ENCODE data around the gene EDA.
A peak's percentile ranks its signal among the peaks of the same experiment; 100 is the strongest.

The EDA gene

DNA sequence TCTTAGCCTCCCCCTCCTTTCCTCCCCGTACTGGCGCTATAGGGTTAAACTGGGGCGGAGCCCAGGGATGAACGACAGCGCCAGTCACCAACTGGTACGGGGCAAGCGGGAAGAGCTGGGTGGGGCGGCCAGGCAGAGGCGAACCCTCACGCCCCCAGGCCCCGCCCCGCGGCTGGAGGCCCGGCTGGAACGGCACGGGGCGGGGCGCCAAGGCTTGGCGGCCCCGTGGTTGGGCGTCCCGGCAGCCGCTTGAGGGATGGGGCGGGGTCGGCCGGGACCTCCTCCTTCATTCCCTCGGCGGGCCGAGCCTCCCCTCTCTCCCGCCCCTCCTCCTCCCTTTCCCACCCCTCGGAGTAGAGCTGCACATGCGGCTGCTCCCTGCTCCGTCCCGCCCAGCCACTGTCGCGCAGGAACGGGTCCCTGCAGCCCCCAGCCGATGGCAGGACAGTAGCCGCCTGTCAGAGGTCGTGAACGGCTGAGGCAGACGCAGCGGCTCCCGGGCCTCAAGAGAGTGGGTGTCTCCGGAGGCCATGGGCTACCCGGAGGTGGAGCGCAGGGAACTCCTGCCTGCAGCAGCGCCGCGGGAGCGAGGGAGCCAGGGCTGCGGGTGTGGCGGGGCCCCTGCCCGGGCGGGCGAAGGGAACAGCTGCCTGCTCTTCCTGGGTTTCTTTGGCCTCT, at the start of gene EDA:
Gene EDA (plus strand): TSS at position 335 of the 678 bp plus-strand sequence.
- Mint-ChIP-seq H3K27me3 (peaks cover 60% of the 10 kb centered on the region), H3K4me3 (peak within 1 kb of the TSS; percentile 78), H3K36me3 (ENCODE audit: low read depth) (no peaks in the 10 kb centered on the region), H3K4me1 (ENCODE audit: low read depth) (peaks cover 8% of the 10 kb centered on the region), H3K27ac (no peak within 1 kb of the TSS), H3K9me3 (no peaks in the 10 kb centered on the region)
- peak; percentile 73 for DNase-seq

DNA sequence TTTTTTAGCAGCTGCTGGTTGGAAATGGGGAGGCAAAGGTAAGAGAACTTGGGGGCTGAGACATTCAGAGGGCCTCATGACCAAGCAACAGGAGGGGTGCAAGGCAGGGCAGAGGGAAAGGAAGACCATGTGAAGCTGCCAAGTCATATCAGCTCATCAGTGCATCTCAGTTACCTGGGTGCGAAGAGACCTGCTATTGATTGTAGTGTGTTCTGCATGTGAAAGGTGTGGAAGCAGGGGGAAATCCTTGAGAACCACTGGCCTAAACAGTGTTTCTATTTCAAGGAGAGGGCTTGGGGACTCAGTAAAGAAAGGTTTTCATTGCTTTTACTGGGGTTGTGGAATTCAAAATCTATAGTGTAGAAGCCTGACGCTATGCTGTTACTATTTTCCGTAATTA, 47.1 kb upstream of the EDA start:
- Mint-ChIP-seq H3K27ac (no peak overlapping the region), H3K9me3 (no peaks in the 10 kb centered on the region), H3K4me3 (no peak overlapping the region), H3K27me3 (peaks cover 22% of the 10 kb centered on the region), H3K4me1 (ENCODE audit: low read depth) (no peaks in the 10 kb centered on the region), H3K36me3 (ENCODE audit: low read depth) (no peaks in the 10 kb centered on the region)
- no peak for DNase-seq

DNA sequence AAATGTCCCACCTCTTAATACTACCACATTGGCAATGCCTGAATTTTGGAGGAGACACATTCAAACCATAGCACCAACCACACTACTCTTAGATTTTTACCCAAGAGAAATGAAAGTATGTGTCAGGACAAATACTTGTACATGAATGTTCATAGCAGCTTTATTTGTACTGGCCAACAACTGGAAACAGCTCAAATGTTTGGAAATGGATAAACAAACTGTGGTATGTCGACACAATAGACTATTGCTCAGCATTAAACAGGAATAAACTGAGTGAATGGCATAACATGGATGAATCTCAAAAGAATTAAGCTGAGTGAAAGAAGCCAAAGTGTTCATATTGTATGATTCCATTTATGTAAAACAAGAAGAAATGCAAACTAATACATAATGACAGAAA, 18.5 kb upstream of the EDA start:
- Mint-ChIP-seq H3K4me1 (ENCODE audit: low read depth) (no peaks in the 10 kb centered on the region), H3K9me3 (no peaks in the 10 kb centered on the region), H3K4me3 (no peak overlapping the region), H3K27me3 (peaks cover 20% of the 10 kb centered on the region), H3K36me3 (ENCODE audit: low read depth) (no peaks in the 10 kb centered on the region), H3K27ac (no peak overlapping the region)
- no peak for DNase-seq

DNA sequence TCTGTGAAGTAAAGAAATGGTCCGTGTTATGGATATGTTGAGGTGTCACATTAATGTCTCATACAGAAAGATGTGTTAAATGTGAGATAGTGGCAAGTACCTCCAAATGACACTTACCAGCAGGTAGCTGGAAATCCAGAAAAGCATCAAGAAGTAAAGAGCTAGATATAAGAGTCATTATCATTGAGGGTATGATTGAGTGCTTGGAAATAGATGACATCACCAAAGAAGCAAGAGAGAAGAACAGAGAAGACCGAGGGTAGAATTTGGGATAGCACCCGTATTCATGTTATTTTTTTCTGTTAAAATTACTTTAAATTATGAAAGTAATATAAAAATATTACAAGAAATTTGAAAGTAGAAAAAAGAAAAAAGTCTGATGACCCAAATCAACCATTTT, 15.7 kb upstream of the EDA start:
- Mint-ChIP-seq H3K9me3 (no peaks in the 10 kb centered on the region), H3K36me3 (ENCODE audit: low read depth) (no peaks in the 10 kb centered on the region), H3K4me1 (ENCODE audit: low read depth) (no peaks in the 10 kb centered on the region), H3K4me3 (no peak overlapping the region), H3K27ac (no peak overlapping the region), H3K27me3 (peaks cover 17% of the 10 kb centered on the region)
- DNase-seq = no peak

DNA sequence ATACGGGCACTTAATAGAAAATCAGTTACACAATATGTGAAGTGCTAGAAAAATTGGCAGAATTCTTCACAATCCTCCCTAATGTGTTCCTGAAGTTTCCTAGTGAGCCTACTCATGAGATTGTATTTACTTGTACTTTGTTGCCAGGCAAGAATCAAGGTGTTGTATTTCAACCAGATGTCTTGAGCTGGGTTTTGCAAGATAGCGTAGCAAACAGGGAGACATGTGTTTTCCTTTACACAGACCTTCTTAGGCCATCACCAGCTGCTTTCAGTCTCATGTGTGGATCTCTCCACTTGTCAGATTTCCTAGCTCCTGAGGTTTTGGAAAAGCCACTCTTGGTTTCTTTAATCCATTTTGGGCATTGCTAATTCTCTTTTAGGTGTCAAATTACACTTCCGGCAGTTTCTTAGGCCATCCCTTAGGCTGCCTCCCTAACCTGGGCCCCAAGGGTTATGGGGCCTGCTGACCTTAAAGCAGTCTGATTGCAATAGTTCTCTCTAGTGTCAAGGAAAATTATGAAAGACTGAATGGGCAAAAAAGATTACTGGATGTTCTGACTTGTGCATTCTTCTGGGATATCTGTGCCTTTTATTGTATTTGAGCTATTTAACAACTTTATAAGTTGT, 12.2 kb upstream of the EDA start:
- H3K27me3 Mint-ChIP-seq = peaks cover 19% of the 10 kb centered on the region
- H3K4me3 Mint-ChIP-seq = no peak overlapping the region
- H3K4me1 Mint-ChIP-seq (ENCODE audit: low read depth) = no peaks in the 10 kb centered on the region
- no peak overlapping the region for H3K27ac Mint-ChIP-seq
- H3K9me3 Mint-ChIP-seq = no peaks in the 10 kb centered on the region
- DNase-seq = no peak
- no peaks in the 10 kb centered on the region for H3K36me3 Mint-ChIP-seq (ENCODE audit: low read depth)

DNA sequence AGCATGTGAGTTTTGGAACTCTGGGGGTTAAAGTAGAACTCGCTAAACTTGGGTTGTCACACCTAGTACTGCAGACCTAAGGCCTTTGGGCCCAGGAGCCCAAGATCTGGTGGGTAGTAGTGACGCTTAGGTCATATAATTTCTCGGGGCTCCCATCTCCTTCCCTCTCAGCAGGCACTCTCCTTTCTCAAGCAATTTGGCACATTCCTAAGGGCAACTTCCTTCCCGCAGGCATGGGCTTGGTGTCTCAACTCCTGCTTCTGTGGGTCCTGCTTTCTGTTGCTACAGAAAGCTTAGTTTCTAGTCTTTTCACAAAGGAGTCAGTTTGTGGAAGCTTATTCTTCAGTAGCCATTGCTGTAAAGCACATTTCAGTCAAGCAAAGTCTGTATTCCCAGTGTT, 10.4 kb upstream of the EDA start:
- Mint-ChIP-seq H3K4me3 (no peak overlapping the region), H3K36me3 (ENCODE audit: low read depth) (no peaks in the 10 kb centered on the region), H3K27me3 (peaks cover 21% of the 10 kb centered on the region), H3K9me3 (no peaks in the 10 kb centered on the region), H3K4me1 (ENCODE audit: low read depth) (no peaks in the 10 kb centered on the region), H3K27ac (no peak overlapping the region)
- no peak for DNase-seq

DNA sequence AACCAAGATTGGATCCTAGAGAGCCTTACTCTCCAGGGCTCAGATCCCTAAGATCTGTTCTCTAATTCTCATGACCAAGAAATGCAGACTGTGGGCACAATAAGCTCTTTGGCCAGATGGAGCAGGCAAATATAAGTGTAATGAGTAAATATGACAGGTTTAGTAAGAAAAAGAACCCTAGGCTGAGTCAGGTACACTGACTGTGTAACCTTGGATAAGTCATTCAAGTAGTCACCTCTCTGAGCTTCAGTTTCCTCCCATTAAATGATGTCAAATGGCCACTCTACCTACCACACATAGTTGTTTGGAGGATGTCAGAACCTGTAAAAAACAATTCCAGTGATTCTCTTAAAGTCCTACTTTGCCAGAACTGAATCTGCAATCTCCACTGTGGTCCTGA, 8.3 kb upstream of the EDA start:
- H3K4me1 Mint-ChIP-seq (ENCODE audit: low read depth) = no peaks in the 10 kb centered on the region
- H3K9me3 Mint-ChIP-seq = no peaks in the 10 kb centered on the region
- no peaks in the 10 kb centered on the region for H3K36me3 Mint-ChIP-seq (ENCODE audit: low read depth)
- H3K27me3 Mint-ChIP-seq = peaks cover 25% of the 10 kb centered on the region
- no peak overlapping the region for H3K4me3 Mint-ChIP-seq
- H3K27ac Mint-ChIP-seq = no peak overlapping the region
- DNase-seq = no peak

DNA sequence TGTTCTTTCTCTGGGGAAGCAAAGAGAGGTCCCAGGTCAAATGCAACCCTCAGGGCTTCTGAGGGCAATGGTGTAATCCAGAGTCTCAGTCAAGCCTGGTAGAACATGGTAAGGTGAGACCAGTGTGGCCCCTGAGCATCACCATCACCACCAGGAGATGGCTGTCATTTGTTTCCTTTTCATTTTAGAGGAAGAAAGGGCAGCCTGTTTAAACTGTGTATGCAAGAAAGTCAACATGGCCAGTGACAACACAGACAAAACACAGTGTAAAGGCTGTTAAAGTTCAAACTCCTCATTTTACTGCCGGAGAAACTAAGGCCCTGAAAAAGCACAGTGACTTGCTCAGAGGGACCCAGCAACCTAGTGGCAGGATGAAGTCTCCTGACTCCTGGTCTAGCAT, 2.0 kb upstream of the EDA start:
- H3K27me3 Mint-ChIP-seq = peaks cover 48% of the 10 kb centered on the region
- H3K36me3 Mint-ChIP-seq (ENCODE audit: low read depth) = no peaks in the 10 kb centered on the region
- no peak overlapping the region for H3K27ac Mint-ChIP-seq
- no peaks in the 10 kb centered on the region for H3K9me3 Mint-ChIP-seq
- no peak for DNase-seq
- H3K4me3 Mint-ChIP-seq = no peak overlapping the region
- peaks cover 5% of the 10 kb centered on the region for H3K4me1 Mint-ChIP-seq (ENCODE audit: low read depth)

DNA sequence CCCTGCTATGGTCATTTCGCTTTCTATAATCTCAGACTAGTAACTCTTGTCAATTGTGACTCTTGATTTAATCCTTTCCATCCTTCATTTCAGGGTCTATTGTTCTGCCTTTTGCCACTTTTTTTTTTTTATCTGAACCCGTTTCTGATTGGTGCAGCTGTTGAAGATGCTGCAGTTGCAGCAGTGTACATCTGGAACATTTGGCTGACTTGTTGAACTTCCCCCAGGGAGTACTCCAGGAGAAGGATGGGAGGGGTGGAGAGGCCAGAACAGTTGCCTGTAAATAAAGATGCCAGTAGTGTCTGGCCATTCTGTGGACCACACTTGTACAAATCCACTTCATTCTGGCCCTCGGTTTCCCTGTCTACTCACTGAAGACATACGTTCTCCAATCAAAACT, 1.0 kb upstream of the EDA start:
- Mint-ChIP-seq H3K27ac (no peak overlapping the region), H3K4me1 (ENCODE audit: low read depth) (peaks cover 7% of the 10 kb centered on the region), H3K4me3 (no peak overlapping the region), H3K36me3 (ENCODE audit: low read depth) (no peaks in the 10 kb centered on the region), H3K27me3 (peaks cover 56% of the 10 kb centered on the region), H3K9me3 (no peaks in the 10 kb centered on the region)
- DNase-seq = no peak

DNA sequence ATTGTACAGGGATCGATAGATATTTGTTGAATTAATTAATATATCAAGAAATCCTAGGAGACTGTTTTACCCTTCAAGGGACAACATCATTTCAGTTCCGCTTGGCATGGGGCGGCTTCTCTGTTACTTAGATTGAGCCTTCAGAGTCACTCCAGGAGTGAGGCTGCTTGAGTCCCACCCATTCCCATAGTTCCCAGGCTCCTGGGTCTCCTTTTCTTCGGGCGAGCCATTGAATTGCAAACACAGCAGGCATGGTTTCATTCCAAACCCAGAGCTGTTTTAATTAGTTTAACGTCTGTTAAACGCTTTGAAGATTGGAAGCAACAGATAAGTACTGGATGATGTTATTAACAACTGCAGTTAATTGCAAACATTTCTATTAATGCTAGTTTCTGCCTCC, 571 bp upstream of the EDA start:
- no peak overlapping the region for H3K27ac Mint-ChIP-seq
- peaks cover 7% of the 10 kb centered on the region for H3K4me1 Mint-ChIP-seq (ENCODE audit: low read depth)
- no peaks in the 10 kb centered on the region for H3K9me3 Mint-ChIP-seq
- no peaks in the 10 kb centered on the region for H3K36me3 Mint-ChIP-seq (ENCODE audit: low read depth)
- H3K4me3 Mint-ChIP-seq = peak overlapping the region; percentile 28
- no peak for DNase-seq
- peaks cover 56% of the 10 kb centered on the region for H3K27me3 Mint-ChIP-seq

DNA sequence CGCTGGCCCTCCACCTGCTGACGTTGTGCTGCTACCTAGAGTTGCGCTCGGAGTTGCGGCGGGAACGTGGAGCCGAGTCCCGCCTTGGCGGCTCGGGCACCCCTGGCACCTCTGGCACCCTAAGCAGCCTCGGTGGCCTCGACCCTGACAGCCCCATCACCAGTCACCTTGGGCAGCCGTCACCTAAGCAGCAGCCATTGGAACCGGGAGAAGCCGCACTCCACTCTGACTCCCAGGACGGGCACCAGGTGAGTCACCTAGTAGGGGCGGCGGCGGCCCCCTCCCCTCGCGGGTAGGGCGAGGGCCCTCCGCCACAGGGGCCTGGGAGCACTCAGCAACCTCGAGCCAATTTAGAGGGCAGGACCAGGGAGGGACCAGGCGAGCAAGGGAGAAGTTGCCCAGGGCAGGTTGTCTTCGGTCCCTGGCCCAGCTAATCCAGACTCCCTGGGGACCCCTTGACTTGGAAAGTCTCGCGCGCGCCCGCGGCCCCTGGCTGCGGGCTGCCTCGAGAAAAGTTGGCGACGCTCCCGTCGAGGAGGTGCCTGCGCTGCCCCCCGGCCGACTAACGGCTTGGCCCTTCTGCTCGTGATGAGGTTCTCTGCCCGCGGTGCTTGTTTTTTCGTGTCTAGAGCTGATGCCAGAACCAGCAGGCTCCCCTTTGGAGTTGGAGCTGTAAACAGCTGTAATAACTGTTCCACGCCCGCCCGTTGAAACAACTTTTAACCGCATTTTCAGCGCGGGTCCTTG, 717 bp downstream of the EDA start:
- Mint-ChIP-seq H3K9me3 (no peaks in the 10 kb centered on the region), H3K4me1 (ENCODE audit: low read depth) (peaks cover 9% of the 10 kb centered on the region), H3K27me3 (peaks cover 63% of the 10 kb centered on the region), H3K27ac (no peak overlapping the region), H3K36me3 (ENCODE audit: low read depth) (no peaks in the 10 kb centered on the region), H3K4me3 (peak overlapping the region; percentile 78)
- no peak for DNase-seq

DNA sequence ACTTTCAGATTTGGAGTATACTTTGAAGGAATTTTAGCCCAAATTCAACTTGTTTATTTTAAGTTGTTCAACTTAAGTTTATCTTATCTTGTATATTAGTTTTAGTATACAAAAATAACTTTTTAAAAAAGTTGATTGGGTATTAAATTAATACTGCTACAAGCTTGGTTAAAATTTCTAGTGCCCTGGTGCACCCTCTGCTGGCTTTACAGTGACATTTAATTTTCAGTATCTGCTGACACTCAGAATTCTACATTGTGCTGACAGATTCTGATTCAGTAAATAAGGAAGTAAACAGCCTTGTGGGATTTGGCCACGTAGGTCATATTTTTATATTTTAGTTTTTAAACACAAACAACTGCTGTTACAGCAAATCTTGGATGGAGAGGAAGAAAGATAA, 2.9 kb downstream of the EDA start:
- Mint-ChIP-seq H3K27ac (no peak overlapping the region), H3K36me3 (ENCODE audit: low read depth) (no peaks in the 10 kb centered on the region), H3K4me1 (ENCODE audit: low read depth) (peaks cover 9% of the 10 kb centered on the region), H3K4me3 (no peak overlapping the region), H3K9me3 (peaks cover 3% of the 10 kb centered on the region), H3K27me3 (peaks cover 63% of the 10 kb centered on the region)
- DNase-seq = no peak

DNA sequence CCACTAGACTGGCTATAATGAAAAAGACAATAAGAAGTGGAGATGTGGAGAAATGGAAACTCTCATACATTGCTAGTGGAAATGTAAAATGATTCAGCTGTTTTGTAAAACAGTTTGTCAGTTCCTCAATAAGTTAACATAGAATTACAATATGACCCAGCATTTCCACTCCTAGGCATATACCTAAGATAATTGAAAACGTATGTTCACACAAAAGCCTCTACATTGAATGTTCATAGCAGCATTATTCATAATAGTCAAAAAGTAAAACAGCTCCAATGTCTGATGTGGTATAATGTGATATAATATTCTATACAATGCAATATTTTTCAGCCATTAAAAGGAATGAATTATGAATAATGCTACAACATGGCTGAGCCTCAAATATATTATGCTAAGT, 10.2 kb downstream of the EDA start:
- H3K27ac Mint-ChIP-seq = no peak overlapping the region

DNA sequence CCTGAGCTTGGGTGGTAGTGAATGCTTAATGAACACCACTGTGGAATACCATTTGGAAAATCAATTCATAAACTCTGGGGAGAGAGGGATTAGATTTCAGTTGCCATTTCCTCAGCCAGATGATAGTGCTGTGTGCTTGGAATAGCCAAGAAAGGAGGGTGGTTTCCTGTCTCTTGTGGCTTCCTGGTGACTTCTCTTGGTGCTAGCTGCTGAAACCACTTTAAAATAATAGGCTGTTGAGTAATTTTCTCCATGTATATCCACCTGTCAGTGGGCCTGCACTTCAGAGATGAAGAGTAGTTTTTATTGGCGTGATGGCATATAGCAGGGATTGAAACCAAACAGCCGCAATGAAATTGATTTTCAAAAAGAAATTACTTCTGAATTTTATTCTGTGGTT, 11.8 kb downstream of the EDA start:
- H3K27ac Mint-ChIP-seq = no peak overlapping the region
- no peaks in the 10 kb centered on the region for H3K36me3 Mint-ChIP-seq (ENCODE audit: low read depth)

More for the DNA sequence above, 10.2 kb downstream of the EDA start:
- no peak overlapping the region for H3K4me3 Mint-ChIP-seq
- H3K27me3 Mint-ChIP-seq = peaks cover 59% of the 10 kb centered on the region
- peaks cover 8% of the 10 kb centered on the region for H3K4me1 Mint-ChIP-seq (ENCODE audit: low read depth)
- DNase-seq = no peak
- H3K36me3 Mint-ChIP-seq (ENCODE audit: low read depth) = no peaks in the 10 kb centered on the region
- H3K9me3 Mint-ChIP-seq = peaks cover 6% of the 10 kb centered on the region

DNA sequence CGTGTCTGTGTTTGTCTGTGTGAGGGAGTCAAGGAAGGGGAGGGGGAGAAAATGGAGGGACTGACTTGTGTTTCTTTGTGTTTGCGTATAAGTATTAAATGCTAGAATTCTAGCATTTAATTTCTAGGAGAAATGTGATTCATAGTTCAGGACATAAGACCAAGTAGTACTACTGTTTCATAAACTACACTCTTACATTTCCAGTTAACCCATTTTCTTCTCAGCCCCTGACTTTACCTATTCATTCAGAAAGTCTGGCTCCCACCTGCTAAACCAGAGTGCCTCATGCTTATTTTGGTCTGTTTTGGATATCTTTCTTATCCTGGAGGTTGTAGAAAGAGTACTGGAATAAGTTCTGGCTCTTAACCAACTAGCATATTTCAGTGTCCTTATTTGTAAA, 14.2 kb downstream of the EDA start:
- Mint-ChIP-seq H3K27me3 (peaks cover 53% of the 10 kb centered on the region), H3K27ac (no peak overlapping the region), H3K4me1 (ENCODE audit: low read depth) (peaks cover 8% of the 10 kb centered on the region), H3K36me3 (ENCODE audit: low read depth) (no peaks in the 10 kb centered on the region), H3K9me3 (no peaks in the 10 kb centered on the region), H3K4me3 (no peak overlapping the region)
- DNase-seq = no peak

More for the DNA sequence above, 11.8 kb downstream of the EDA start:
- no peak for DNase-seq
- peaks cover 8% of the 10 kb centered on the region for H3K4me1 Mint-ChIP-seq (ENCODE audit: low read depth)
- no peak overlapping the region for H3K4me3 Mint-ChIP-seq
- H3K27me3 Mint-ChIP-seq = peaks cover 62% of the 10 kb centered on the region
- peaks cover 6% of the 10 kb centered on the region for H3K9me3 Mint-ChIP-seq

All from activated T-cell treated with anti-CD3 and anti-CD28 coated beads, Interleukin-2, amount 50 U/mL, for 24 hours (primary cell).